Hematopoietic multipotent progenitor cell treated with erythropoietin and hydrocortisone succinate and interleukin-3 and kit ligand, for 6 days (in vitro differentiated cells): Measurements from ENCODE around the gene RNGTT.

Experiments
- DNase-seq: peaks from one replicate; pipeline ENCODE4 v3.0.0-alpha.2; 2015

Gene RNGTT

GRCh38 chr6:88641178-88641903, 322.1 kb downstream of the RNGTT start:
- DNase-seq, result no peak

GRCh38 chr6:88637761-88638545, 325.5 kb downstream of the RNGTT start:
- DNase-seq, result no peak

GRCh38 chr6:88636871-88637270, 326.5 kb downstream of the RNGTT start:
- DNase-seq, result no peak

GRCh38 chr6:88633782-88634181, 329.6 kb downstream of the RNGTT start:
- no peak for DNase-seq

- DNase-seq, result no peak
Measured at GRCh38 chr6:88631830-88632229, 331.6 kb downstream of the RNGTT start.

- peak; percentile 59 for DNase-seq
Measured at GRCh38 chr6:88629838-88630494, 333.5 kb downstream of the RNGTT start.

- DNase-seq, result no peak
Measured at GRCh38 chr6:88626460-88626859, 337.0 kb downstream of the RNGTT start.

- DNase-seq, result no peak
Measured at GRCh38 chr6:88623531-88623930, 339.9 kb downstream of the RNGTT start.

- no peak for DNase-seq
Measured at GRCh38 chr6:88619951-88620350, 343.5 kb downstream of the RNGTT start.

GRCh38 chr6:88616380-88616779, 347.0 kb downstream of the RNGTT start:
- DNase-seq, result no peak

- DNase-seq, result no peak
Measured at GRCh38 chr6:88614316-88614877, 349.0 kb downstream of the RNGTT start.

- DNase-seq, result no peak
Measured at GRCh38 chr6:88612631-88613030, 350.8 kb downstream of the RNGTT start.

GRCh38 chr6:88611721-88612120, 351.7 kb downstream of the RNGTT start:
- DNase-seq, result no peak

- DNase-seq, result peak; percentile 65
Measured at GRCh38 chr6:88609983-88610382, 353.4 kb downstream of the RNGTT start.

- DNase-seq, result no peak
Measured at GRCh38 chr6:88605271-88605670, 358.1 kb downstream of the RNGTT start.

- DNase-seq, result no peak
Measured at GRCh38 chr6:88599571-88599970, 363.8 kb downstream of the RNGTT start.

- no peak for DNase-seq
Measured at GRCh38 chr6:88596801-88597200, 366.6 kb downstream of the RNGTT start.

GRCh38 chr6:88588938-88589337, 374.5 kb downstream of the RNGTT start:
- no peak for DNase-seq

- no peak for DNase-seq
Measured at GRCh38 chr6:88587150-88587520, 376.3 kb downstream of the RNGTT start.

- no peak for DNase-seq
Measured at GRCh38 chr6:88586371-88587149, 376.9 kb downstream of the RNGTT start.

- no peak for DNase-seq
Measured at GRCh38 chr6:88585276-88585692, 378.1 kb downstream of the RNGTT start.

GRCh38 chr6:88584581-88585275, 378.7 kb downstream of the RNGTT start:
- DNase-seq, result no peak
